C4-2B (cell line): ENCODE measurements around the gene SNCAIP.

Experiments used
- H3K27ac ChIP-seq: fragments of 450-650 bp; 2 replicates; pipeline ENCODE4 v1.5.1; 2017
- ZFX ChIP-seq: fragments of 450-650 bp; IDR thresholded peaks from 2 replicates; pipeline ENCODE4 v1.6.1; 2017
- TF ChIP-seq, protein P1 (sequence below): fragments of 450-650 bp; conservative IDR thresholded peaks from 2 replicates; pipeline ENCODE4 v1.5.1; 2017; ENCODE audit warnings: mild to moderate bottlenecking

Gene SNCAIP

GRCh38 chr5:122311961-122312590 lies at the start of gene SNCAIP:
TSS of gene SNCAIP (plus strand) at chr5:122312237. CDS start at chr5:122391135, 78,898 bp downstream.
- TF ChIP-seq, protein P1, sequence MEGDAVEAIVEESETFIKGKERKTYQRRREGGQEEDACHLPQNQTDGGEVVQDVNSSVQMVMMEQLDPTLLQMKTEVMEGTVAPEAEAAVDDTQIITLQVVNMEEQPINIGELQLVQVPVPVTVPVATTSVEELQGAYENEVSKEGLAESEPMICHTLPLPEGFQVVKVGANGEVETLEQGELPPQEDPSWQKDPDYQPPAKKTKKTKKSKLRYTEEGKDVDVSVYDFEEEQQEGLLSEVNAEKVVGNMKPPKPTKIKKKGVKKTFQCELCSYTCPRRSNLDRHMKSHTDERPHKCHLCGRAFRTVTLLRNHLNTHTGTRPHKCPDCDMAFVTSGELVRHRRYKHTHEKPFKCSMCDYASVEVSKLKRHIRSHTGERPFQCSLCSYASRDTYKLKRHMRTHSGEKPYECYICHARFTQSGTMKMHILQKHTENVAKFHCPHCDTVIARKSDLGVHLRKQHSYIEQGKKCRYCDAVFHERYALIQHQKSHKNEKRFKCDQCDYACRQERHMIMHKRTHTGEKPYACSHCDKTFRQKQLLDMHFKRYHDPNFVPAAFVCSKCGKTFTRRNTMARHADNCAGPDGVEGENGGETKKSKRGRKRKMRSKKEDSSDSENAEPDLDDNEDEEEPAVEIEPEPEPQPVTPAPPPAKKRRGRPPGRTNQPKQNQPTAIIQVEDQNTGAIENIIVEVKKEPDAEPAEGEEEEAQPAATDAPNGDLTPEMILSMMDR, result no peak
- TF ChIP-seq ZFX, result no peak
- H3K27ac ChIP-seq, result no peak within 1 kb of the TSS

DNA sequence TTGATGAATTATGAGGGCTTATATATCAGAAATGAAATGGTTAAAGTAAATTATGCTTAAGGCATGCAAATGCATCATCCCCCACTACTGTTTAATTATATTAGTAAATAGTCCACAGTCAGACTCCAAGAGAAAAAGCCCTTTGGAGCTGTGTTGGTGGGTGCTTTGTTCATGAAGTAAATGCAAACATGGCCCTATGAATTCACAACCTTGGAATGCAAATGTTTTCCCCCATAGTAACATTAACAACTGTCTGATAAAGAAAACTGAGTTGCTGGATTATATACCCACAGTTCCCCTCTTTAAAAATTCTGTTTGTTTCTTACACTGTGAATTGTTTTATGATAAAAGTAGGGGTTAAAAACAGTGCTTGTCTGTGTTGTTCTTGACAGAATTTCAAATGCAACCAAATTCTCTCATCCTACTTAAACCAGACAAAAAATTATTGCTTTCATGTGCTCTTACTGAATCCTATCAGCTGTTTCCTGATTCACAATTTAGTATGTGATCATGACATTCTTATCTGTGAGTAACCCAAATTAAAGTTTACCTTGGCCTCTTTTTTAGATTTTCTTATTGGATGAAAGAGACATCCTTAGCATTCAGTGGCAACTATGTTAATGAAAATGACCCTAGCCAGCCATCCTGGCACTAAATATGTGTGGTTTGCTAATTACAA lies 48.5 kb upstream of the SNCAIP start:
- no peak overlapping the region for H3K27ac ChIP-seq
- no peak for TF ChIP-seq ZFX
- TF ChIP-seq, protein P1, result no peak

DNA sequence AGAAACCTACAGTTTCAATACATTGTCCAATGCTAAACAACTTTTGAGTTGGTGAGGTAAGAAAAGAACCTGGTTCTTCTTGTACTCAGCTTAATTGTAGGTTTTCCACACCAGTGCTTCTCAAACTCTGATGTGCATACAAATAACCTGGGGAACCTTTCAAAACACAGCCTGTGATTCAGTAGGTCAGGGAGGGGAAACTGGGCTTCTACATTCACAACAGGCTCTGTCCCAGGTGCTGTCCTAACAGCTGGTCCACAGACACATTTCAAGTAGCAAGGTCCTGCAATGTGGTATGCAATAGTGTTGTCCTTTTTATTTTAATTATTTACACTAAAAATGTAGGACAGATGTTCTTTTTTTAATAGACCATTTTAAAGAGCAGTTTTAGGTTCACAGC lies 47.4 kb upstream of the SNCAIP start:
- no peak overlapping the region for H3K27ac ChIP-seq
- no peak for TF ChIP-seq ZFX
- TF ChIP-seq, protein P1, result no peak

GRCh38 chr5:122267185-122267584 lies 44.9 kb upstream of the SNCAIP start:
- TF ChIP-seq ZFX, result no peak
- TF ChIP-seq, protein P1, result no peak
- no peak overlapping the region for H3K27ac ChIP-seq

GRCh38 chr5:122273696-122274095 lies 38.3 kb upstream of the SNCAIP start:
- TF ChIP-seq, protein P1, result no peak
- no peak for TF ChIP-seq ZFX
- no peak overlapping the region for H3K27ac ChIP-seq

GRCh38 chr5:122283592-122283991 lies 28.4 kb upstream of the SNCAIP start:
- no peak overlapping the region for H3K27ac ChIP-seq
- no peak for TF ChIP-seq ZFX
- TF ChIP-seq, protein P1, result no peak

DNA sequence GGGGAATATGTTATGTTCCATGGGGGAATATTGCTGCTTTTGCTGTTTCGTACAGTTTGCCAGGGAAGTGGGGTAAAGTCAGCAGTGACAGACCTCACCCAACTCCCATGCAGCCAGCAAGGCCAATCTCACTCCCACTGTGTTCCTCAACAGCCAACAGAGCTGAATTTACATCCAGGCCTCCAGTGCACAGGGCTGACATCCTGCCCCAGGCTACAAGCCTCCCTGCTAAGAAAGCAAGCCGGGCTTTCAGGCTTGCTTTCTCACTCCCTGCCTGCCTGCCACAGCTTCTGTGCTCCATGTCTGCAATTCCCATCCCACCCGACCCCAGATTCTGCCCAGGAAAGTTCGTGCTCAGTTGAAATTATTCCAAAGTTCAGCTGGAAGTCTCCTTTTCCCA lies 25.5 kb upstream of the SNCAIP start:
- no peak for TF ChIP-seq ZFX
- TF ChIP-seq, protein P1, result no peak

More for the DNA sequence above, 25.5 kb upstream of the SNCAIP start:
- no peak overlapping the region for H3K27ac ChIP-seq
